GM18858 (cell line): ENCODE data around the gene KRT2.

Source experiments
- ATAC-seq: cut with Tn5 transposase; IDR thresholded peaks from one replicate; pipeline ENCODE4 v1.9.1; 2021; ENCODE audit not compliant: unreplicated experiment

KRT2 gene

GRCh38 chr12:52600475-52600874 is 51.5 kb downstream of the KRT2 start:
- no peak for ATAC-seq

GRCh38 chr12:52600071-52600470 is 51.9 kb downstream of the KRT2 start:
- no peak for ATAC-seq

GRCh38 chr12:52598966-52599365 is 53.0 kb downstream of the KRT2 start:
- no peak for ATAC-seq
